K562 (cell line): Measurements from ENCODE around the gene HCRT. TPM values are rescaled to one million over a fixed set of nuclear protein-coding genes. Genes with fewer than 3 reads are reported as not detected.
A peak's percentile ranks its signal among the peaks of the same experiment; 100 is the strongest.

Source experiments
- CAMTA2 ChIP-seq: fragments of 250-450 bp; sonication (Bioruptor Pico); conservative IDR thresholded peaks from 2 replicates; pipeline ENCODE4 v1.5.1; 2022
- COPS2 ChIP-seq: fragments of 450-650 bp; conservative IDR thresholded peaks from 2 replicates; pipeline ENCODE4 v1.6.1; 2016; ENCODE audit warnings: mild to moderate bottlenecking, moderate library complexity
- FOXK2 ChIP-seq, 2 experiments: fragments of 450-650 bp; IDR thresholded peaks in 1 of 2; conservative IDR thresholded peaks in 1 of 2; 2 replicates each; pipeline ENCODE4 v1.6.1; 2016; ENCODE audit warnings: low read depth in 2 of 2, mild to moderate bottlenecking in 1 of 2
- GABPA ChIP-seq: fragments of 200-800 bp; sonication (Bioruptor generic); conservative IDR thresholded peaks from 2 replicates; pipeline ENCODE4 v1.6.1; 2016; ENCODE audit warnings: low read depth, missing genetic modification characterization, missing compliant biosample characterization
- NCOR1 ChIP-seq: fragments of 450-650 bp; IDR thresholded peaks from 2 replicates; pipeline ENCODE4 v1.6.1; 2016; ENCODE audit warnings: mild to moderate bottlenecking, moderate library complexity
- PHF20 ChIP-seq: fragments of 450-650 bp; IDR thresholded peaks from 2 replicates; pipeline ENCODE4 v1.6.1; 2018; ENCODE audit not compliant: partially characterized antibody
- RUNX1 ChIP-seq: sonication (generic); IDR thresholded peaks from 2 replicates; pipeline ENCODE4 v1.6.1; 2016; ENCODE audit warnings: antibody characterized with exemption, low read depth
- ZNF41 ChIP-seq: fragments of 250-450 bp; sonication (Bioruptor Pico); conservative IDR thresholded peaks from 2 replicates; pipeline ENCODE4 v1.4.0; 2020; ENCODE audit warnings: mild to moderate bottlenecking
- polyA plus RNA-seq, 8 experiments: library from polyadenylated mRNA; depleted of rRNA in 4 of 8; stranded (reverse) in 5 of 8; unstranded in 3 of 8; fragments of >200 nt; fragmentation: Nextera tagmentation in 2 of 8; fragmentation: Illumina TruSeq in 1 of 8; extraction: Ambion mirVana in 2 of 8; extraction: Trizol in 1 of 8; gene quantifications; 2 replicates each; pipeline versions ENCODE4 v1.2.1 to v1.2.3, GENCODE V29; 2011 to 2014; ENCODE audit warnings: inconsistent platforms in 1 of 8, missing spikeins in 1 of 8
- total RNA-seq, 7 experiments: library from RNA; depleted of rRNA in 6 of 7; stranded (reverse); fragments of >200 nt in 6 of 7; fragmentation: Illumina TruSeq in 2 of 7; extraction: Trizol in 2 of 7; gene quantifications; 2 replicates each; pipeline versions ENCODE4 v1.2.1 to v1.2.3, GENCODE V29; 2011 to 2021; ENCODE audit warnings: low replicate concordance in 1 of 7
- TF ChIP-seq, protein P1 (sequence below), 2 experiments: fragments of 450-650 bp; IDR thresholded peaks; 2 replicates each; pipeline ENCODE4 v1.6.1; 2016; ENCODE audit warnings: mild to moderate bottlenecking in 2 of 2, borderline replicate concordance in 1 of 2, low read depth in 1 of 2, moderate library complexity in 1 of 2
- TF ChIP-seq, protein P2 (sequence below): sonication (generic); formaldehyde crosslinking; IDR thresholded peaks from 2 replicates; pipeline ENCODE4 v1.8.0; 2022; ENCODE audit warnings: missing genetic modification reagents, mild to moderate bottlenecking, borderline replicate concordance
- TF ChIP-seq, protein P3 (sequence below): fragments of 250-450 bp; sonication (Bioruptor Pico); IDR thresholded peaks from 2 replicates; pipeline ENCODE4 v1.8.0; 2022; ENCODE audit warnings: moderate library complexity, mild to moderate bottlenecking, inconsistent platforms
- TF ChIP-seq, protein P4 (sequence below): fragments of 450-650 bp; IDR thresholded peaks from 2 replicates; pipeline ENCODE4 v1.7.1; 2018; ENCODE audit warnings: mild to moderate bottlenecking, low read depth; ENCODE audit not compliant: partially characterized antibody

Gene HCRT
- total and polyA plus RNA-seq, 9 of the 15 experiments (the other 6 are each of a cell fraction or from before 2014, with no cell fraction given): not detected

DNA sequence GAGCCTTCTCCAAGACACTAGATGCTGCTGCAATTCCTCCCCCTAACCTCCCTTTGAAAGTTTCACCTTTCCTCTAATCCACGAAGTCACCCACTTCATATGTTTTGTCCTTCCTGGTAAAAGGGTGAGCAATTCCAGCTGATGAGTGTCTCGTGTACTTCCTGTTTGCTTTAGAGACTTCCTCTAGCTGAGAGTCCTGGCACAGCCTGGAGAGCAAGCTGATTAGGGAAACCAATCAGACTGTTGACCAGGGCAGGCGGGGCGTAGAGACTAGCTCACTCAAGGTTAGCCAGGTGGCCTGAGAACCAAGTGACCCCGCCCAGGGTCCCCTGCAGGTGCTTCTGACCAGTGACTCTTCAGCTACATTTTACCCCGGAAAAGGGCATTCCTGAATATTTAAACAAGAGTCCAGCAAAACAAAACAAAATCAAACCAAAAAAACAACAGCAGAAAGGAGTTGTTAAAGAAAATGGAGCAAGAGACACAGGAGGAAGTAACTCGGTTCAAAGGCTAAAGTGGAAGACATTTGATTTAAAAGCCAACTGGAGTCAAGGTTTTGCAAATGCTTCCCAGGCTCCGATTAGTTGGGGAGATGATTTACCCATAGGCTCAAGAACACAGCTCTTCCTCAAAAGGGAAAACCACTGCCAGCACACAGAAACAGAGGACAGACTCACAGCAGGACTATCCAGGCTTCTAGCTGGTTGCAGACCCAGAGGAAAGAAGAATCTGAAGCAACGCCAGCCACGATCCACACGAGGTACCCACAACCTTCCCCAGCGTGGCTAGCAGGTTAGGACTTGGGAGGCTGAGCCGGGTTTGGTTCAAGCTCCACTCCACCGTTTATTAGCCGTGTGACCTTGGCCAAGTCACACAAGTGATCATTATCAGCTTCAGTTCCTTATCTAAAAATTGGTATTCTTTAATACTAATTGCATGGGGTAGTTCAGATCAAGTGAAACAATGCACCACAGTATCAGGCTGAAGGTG, 49.3 kb downstream of the HCRT start (continued):
- TF ChIP-seq, protein P1, sequence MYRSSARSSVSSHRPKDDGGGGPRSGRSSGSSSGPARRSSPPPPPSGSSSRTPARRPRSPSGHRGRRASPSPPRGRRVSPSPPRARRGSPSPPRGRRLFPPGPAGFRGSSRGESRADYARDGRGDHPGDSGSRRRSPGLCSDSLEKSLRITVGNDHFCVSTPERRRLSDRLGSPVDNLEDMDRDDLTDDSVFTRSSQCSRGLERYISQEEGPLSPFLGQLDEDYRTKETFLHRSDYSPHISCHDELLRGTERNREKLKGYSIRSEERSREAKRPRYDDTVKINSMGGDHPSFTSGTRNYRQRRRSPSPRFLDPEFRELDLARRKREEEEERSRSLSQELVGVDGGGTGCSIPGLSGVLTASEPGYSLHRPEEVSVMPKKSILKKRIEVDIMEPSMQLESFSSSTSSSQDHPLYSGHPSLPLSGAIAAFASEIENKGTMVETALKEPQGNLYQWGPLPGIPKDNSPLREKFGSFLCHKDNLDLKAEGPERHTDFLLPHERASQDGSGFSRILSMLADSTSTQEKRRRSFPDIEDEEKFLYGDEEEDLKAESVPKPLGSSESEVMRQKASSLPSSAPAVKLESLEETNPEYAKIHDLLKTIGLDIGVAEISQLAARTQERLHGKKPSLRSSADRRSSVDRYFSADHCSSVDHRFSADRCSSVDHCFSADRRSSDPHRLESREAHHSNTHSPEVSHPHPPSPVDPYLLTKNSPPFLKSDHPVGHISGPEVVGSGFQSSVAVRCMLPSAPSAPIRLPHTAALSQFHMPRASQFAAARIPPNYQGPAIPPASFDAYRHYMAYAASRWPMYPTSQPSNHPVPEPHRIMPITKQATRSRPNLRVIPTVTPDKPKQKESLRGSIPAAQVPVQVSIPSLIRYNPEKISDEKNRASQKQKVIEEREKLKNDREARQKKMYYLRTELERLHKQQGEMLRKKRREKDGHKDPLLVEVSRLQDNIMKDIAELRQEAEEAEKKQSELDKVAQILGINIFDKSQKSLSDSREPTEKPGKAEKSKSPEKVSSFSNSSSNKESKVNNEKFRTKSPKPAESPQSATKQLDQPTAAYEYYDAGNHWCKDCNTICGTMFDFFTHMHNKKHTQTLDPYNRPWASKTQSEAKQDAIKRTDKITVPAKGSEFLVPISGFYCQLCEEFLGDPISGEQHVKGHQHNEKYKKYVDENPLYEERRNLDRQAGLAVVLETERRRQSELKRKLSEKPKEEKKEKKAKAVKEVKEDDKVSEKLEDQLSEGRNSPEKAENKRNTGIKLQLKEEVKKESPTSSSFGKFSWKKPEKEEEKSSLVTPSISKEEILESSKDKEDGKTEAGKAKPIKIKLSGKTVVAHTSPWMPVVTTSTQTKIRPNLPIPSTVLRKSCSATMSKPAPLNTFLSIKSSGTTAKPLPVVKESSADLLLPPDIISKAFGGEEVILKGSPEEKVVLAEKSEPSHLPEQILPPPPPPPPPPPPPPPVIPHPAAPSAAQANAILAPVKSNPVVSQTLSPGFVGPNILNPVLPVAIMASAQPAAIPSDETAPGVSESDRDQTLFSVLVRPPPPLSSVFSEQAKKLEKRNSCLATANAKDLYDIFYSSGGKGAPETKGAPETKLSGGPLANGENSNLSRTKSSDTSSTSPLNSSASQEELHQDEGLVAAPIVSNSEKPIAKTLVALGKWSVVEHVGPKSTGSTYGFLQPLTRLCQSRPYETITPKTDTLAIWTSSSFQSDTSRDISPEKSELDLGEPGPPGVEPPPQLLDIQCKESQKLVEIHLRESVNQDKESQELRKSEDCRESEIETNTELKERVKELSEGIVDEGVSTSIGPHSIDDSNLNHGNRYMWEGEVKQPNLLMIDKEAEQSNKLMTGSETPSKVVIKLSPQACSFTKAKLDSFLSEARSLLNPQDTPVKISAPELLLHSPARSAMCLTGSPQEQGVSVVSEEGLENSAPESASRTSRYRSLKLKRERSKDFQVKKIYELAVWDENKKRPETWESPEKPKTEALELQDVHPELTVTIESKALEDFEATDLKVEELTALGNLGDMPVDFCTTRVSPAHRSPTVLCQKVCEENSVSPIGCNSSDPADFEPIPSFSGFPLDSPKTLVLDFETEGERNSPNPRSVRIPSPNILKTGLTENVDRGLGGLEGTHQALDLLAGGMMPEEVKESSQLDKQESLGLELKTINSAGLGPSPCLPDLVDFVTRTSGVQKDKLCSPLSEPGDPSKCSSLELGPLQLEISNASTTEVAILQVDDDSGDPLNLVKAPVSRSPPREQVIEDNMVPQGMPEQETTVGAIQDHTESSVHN (IDR thresholded peaks at IDR 0.05; ENCODE audit: borderline replicate concordance in 1 of 2, low read depth in 1 of 2): peak in 1 of 2 experiments; percentile 63; a peak in 1 of 4 replicates
- no peak for TF ChIP-seq PHF20
- TF ChIP-seq, protein P2, sequence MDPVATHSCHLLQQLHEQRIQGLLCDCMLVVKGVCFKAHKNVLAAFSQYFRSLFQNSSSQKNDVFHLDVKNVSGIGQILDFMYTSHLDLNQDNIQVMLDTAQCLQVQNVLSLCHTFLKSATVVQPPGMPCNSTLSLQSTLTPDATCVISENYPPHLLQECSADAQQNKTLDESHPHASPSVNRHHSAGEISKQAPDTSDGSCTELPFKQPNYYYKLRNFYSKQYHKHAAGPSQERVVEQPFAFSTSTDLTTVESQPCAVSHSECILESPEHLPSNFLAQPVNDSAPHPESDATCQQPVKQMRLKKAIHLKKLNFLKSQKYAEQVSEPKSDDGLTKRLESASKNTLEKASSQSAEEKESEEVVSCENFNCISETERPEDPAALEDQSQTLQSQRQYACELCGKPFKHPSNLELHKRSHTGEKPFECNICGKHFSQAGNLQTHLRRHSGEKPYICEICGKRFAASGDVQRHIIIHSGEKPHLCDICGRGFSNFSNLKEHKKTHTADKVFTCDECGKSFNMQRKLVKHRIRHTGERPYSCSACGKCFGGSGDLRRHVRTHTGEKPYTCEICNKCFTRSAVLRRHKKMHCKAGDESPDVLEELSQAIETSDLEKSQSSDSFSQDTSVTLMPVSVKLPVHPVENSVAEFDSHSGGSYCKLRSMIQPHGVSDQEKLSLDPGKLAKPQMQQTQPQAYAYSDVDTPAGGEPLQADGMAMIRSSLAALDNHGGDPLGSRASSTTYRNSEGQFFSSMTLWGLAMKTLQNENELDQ (CRISPR knock-in tag): no peak
- TF ChIP-seq RUNX1: no peak
- peak; percentile 74 for TF ChIP-seq GABPA (tag)
- TF ChIP-seq NCOR1: no peak
- TF ChIP-seq, protein P3, sequence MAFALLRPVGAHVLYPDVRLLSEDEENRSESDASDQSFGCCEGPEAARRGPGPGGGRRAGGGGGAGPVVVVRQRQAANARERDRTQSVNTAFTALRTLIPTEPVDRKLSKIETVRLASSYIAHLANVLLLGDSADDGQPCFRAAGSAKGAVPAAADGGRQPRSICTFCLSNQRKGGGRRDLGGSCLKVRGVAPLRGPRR (CRISPR knock-in tag): no peak
- no peak for TF ChIP-seq COPS2
- TF ChIP-seq, protein P4, sequence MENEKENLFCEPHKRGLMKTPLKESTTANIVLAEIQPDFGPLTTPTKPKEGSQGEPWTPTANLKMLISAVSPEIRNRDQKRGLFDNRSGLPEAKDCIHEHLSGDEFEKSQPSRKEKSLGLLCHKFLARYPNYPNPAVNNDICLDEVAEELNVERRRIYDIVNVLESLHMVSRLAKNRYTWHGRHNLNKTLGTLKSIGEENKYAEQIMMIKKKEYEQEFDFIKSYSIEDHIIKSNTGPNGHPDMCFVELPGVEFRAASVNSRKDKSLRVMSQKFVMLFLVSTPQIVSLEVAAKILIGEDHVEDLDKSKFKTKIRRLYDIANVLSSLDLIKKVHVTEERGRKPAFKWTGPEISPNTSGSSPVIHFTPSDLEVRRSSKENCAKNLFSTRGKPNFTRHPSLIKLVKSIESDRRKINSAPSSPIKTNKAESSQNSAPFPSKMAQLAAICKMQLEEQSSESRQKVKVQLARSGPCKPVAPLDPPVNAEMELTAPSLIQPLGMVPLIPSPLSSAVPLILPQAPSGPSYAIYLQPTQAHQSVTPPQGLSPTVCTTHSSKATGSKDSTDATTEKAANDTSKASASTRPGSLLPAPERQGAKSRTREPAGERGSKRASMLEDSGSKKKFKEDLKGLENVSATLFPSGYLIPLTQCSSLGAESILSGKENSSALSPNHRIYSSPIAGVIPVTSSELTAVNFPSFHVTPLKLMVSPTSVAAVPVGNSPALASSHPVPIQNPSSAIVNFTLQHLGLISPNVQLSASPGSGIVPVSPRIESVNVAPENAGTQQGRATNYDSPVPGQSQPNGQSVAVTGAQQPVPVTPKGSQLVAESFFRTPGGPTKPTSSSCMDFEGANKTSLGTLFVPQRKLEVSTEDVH: no peak
- 0 out of 4 replicates have a peak, but pooled peaks of 1 of the 2 experiments have one; percentile 12 for TF ChIP-seq FOXK2 (conservative IDR thresholded peaks at IDR 0.05 in 1 of 2, IDR thresholded peaks at IDR 0.05 in 1 of 2; ENCODE audit: low read depth in 2 of 2)
- TF ChIP-seq ZNF41: no peak
- TF ChIP-seq CAMTA2 (CRISPR knock-in tag): no peak
